Right forelimb (tissue), 1 donor: ENCODE data around the gene SNUPN.
A peak's percentile ranks its signal among the peaks of the same experiment; 100 is the strongest.
"Not testable (repeated sequence)": the region's sequence is repeated elsewhere in the genome, so short reads cannot be mapped to it uniquely, and the experiment has no call there.

ENCODE experiments used
- DNase-seq: peaks from one replicate; pipeline ENCODE4 v3.0.0-alpha.2; 2018

SNUPN gene

DNA sequence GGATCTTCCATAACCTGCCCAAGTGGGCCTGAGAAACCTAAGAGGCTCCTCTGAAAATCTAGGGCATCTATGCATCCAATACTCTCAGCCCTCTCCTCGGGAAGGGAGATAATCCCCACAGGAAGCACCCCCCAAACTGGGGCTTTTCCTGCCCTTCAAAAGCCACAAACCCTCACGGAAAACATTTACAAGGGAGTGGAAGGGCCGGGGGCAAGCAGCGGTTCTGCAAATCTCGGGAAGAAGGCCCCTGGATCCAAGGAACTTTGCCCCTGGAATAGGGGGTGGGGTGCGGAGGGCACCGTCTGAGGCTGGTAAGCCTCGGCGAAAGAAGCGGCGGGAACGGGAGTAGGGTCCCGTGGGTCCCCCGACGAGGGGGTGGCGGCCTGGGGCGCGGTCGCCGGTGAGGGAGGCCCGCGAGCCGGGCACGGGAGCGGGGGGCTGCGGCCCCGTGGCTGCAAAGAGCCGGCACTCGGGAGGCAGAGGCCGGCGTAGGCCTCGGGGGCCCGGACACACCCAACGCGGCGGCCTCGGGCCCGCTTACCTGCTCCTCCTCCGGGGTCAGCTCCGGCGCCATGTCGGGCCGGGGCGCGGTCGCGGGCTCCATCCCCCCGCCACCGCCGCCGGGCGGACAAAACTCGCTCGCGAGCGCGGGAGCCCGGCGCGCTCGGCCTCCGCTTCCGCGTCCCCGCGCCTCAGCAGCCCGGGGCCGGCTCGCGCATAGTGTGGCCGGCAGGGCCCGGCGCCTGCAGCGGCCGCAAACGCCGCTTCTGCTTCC lies 47.2 kb downstream of the SNUPN start:
- peak; percentile 51 for DNase-seq

DNA sequence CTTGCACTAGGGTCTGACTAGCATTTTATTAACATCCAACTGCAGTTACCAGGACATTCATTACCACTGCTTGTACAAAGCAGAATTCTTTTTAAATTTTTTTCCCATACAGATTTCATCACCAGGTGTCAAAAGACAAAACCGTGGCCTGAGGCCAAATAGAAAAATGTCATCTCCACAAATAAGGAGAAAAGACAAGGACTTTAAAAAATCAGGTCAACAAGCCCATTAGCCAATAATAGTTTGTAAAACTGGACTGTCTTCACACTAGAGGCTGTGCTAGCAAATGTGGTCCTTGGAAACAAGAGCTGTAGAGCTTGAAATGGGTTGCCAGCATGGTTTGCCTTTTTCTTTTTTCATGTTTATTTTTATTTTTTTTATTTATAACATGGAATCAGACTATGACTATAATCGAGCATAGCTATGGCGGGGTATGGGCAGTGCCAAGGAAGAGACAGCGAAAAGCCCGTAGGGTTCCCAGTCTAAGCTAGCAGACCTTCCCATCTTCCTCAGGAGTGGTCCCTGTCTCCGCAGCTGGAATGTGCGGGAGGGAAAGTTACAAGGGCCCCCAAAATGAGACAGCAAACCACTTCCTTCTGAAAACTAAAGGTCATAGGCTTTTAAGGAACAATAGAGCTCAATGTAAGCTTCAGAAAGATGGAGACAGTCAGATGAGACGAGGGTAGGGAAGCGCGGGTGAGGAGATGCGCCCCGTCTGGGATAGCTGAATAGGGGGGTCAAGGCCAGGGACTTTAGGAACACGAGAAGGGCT lies 47.9 kb downstream of the SNUPN start:
- no peak for DNase-seq

DNA sequence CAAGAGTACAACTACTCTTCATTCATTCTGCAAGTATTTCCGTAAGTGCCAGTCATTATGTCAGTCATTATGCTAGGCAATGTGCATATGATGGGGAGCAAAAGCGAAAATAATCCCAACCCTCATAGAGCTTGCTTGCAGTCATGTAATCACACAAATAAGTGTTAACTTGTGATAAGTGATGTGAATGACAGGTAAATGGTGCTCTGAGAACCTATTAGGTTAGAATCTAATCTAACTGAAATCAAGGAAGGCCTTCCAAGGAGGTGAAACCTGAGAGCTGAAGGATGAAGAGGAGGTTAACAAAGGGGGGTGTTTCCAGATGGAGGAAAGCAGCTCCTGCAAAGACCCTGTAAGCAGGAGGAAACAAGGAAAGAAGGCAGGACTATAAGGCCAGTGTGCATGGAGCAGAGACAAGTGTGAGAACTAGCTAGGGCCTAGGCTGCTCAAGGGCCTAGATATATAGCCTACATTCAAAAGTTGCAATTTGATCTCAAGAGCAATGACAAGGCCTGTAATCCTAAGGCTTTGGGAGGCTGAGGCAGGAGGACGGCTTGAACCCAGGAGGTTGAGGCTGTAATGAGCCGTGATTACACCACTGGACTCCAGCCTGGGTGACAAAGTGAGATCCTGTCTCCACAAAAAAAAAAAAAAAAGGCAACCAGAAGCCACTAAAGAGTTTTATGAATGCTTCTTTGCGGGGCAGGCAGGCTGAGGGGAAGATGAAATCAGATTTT lies 51.7 kb downstream of the SNUPN start:
- DNase-seq, result no peak

DNA sequence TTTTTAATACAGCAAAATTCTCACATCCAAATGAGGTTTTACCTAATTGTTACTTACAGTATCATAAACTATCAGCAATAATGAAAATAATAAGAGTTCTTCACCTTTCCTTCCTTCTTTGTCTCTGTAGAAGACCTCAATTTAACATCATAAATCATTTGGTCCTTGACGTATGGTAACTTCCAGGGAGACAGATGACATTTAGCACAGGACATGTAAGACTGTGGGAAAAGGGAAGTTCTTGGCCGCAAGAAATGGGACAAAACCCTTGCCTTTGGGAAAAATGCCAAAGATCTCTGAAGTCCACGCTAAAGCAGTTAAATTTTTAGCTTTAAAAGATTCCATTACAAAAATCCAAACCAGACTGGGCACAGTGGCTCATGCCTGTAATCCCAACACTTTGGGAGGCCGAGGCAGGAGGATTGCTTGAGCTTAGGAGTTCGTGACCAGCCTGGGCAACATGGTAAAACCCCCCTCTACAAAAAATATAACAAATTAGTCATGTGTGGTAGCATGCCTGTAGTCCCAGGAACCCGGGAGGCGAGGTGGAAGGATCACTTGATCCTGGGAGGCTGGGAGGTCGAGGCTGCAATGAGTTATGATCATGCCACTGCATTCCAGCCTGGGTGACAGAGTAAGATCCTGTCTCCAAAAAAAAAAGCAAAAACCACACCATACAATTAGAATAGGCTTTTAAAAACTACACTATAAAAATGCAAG lies 55.2 kb downstream of the SNUPN start:
- no peak for DNase-seq

DNA sequence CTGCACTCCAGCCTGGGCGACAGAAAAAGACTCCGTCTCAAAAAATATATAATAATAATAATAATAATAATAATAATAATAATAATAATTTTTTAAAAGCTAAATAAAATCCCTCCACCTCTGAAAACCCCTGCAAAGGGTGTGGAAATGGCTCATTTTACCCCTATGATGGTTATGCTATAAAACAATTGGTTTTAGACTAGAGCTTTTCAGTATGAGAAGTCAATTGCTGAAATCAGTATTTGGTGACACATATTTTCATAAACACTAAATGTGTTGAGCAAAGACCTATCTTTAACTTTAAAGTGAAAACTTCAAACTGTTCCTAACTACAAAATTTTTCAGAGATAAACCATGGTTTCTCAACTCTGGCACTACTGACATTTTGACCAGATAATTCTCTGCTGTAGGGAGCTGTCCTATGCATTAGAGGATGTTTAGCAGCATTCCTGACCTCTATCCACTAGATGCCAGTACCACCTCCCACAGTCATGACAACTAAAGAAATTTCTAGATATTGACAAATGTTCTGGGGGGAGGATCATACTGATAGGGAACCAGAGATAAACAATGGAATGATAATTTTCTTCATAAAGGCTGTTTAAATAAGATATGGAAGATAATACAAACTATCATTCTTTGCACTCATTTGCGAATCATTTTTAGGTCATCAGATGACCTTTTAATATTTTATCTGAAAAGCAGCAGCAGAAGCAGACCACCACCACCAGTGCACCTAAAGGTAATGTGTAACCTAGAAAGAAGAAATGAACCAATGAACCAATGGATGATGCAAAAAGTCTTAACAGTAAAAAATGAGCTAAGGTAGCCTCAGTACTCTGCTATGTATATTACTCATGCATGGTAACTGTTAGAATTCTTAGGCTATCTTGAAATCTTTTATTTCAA lies 60.2 kb downstream of the SNUPN start:
- no peak for DNase-seq

DNA sequence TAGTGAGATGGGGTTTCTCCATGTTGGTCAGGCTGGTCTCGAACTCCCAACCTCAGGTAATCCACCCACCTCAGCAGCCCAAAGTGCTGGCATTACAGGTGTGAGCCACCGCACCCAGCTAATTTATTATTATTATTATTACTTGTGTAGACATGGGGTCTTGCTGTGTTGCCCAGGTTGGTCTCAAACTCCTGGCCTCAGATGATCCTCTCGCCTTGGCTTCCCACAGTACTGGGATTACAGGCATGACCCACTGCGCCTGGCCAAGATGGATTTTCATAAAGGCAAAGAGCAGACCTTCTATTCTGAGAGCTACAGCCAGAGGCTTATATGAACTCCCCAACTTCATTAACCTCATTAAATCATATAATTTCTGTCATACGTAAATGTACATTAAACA lies 63.6 kb downstream of the SNUPN start:
- no peak for DNase-seq

DNA sequence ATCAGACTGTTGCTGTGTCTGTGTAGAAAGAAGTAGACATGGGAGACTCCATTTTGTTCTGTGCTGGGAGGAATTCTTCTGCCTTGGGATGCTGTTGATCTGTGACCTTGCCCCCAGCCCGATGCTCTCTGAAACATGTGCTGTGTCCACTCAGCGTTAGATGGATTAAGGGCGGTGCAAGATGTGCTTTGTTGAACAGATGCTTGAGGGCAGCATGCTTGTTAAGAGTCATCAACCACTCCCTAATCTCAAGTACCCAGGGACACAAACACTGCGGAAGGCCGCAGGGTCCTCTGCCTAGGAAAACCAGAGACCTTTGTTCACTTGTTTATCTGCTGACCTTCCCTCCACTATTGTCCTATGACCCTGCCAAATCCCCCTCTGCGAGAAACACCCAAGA lies 66.2 kb downstream of the SNUPN start:
- not testable (repeated sequence) for DNase-seq

DNA sequence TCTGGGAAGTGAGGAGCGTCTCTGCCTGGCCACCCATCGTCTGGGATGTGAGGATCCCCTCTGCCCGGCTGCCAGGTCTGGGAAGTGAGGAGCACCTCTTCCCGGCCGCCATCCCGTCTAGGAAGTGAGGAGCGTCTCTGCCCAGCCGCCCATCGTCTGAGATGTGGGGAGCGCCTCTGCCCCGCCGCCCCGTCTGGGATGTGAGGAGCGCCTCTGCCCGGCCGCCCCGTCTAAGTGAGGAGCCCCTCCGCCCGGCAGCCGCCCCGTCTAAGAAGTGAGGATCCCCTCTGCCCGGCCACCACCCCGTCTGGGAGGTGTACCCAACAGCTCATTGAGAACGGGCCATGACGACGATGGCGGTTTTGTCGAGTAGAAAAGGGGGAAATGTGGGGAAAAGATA lies 66.6 kb downstream of the SNUPN start:
- DNase-seq, result not testable (repeated sequence)

DNA sequence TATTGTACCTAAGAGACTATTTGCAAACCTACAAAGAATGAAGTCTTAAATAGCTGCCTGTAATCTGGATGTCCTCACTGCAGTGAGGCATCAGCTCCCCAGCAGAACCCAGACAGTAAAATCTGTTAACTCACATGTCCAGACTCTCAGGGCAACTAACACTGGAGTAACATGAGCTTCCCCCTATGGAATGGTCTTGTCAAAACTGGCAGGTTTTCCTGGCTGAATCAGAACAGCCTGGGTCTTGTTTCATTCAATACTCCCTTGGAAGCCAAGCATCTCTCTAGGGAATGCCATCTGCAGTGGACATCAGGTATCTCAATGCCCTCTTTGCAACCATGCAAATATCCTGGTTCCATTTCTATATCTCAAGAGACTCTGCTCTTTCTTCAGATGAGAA lies 70.8 kb downstream of the SNUPN start:
- no peak for DNase-seq

DNA sequence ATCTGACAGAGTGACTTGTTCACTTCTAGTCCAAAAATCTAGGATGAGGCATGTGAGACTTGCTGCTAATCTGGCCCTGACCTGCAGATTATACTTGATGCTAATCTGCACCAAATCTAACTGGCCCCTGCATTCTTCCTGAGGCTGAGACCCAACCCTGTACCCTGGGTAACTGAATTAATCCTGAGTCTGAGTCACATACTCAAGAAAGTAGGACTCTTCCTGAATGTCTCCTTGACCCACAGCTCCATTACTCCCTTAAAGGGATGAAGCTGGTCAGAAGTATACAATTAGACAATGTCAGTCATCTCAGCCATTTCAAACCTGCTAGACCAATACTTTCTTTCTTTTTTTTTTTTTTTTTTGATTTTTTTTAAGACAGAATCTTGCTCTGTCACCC lies 71.9 kb downstream of the SNUPN start:
- DNase-seq, result no peak

DNA sequence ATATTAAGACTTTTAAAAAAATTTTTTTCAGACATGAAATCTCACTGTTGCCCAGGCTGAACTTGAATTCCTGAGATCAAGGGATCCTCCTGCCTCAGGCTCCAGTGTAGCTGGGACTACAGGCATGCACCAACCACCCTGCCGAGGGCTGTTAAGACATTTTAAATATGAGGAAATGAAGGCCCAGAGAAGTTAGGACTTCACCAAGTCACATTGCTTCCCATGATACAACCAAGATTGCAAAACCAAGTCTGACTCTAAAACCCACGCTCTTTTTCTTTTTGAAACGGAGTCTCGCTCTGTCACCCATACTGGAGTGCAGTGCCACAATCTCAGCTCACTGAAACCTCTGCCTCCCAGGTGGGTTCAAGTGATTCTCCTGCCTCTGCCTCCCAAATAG lies 74.4 kb downstream of the SNUPN start:
- DNase-seq, result no peak
